Panc1 (cell line): ENCODE data around the gene SLC4A4. TPM values are rescaled to one million over a fixed set of nuclear protein-coding genes. Genes with fewer than 3 reads are reported as not detected.

Experiments
- ATAC-seq: fragments of 200-7000 bp; cut with Tn5 transposase; 2 replicates; pipeline ENCODE4 v1.9.1; 2020; ENCODE audit warnings: mild to moderate bottlenecking, moderate library complexity
- BruUV-seq: library from RNA; stranded (reverse); fragments of 400-500 nt; replicated peaks from 2 replicates; lab custom pipeline; 2021; lab: Mats Ljungman, UMichigan
- CTCF ChIA-PET: fragments of 300-600 bp; sonication (Branson Sonifier 250); formaldehyde crosslinking; loops from one replicate; lab custom pipeline; 2022; ENCODE audit warnings: antibody characterized with exemption; lab: Charles Lee
- POLR2A ChIA-PET: fragments of 300-600 bp; sonication (Branson Sonifier 250); formaldehyde crosslinking; loops from one replicate; lab custom pipeline; 2022; ENCODE audit warnings: antibody characterized with exemption; lab: Charles Lee
- DNase-seq: peaks from one replicate; pipeline ENCODE4 v3.0.0-alpha.2; 2010; ENCODE audit warnings: low read depth, low spot score
- H3K27ac ChIP-seq: 2 replicates; pipeline ENCODE4 v1.5.1; 2011; ENCODE audit warnings: mild to moderate bottlenecking, low read length, inconsistent platforms
- H3K27me3 ChIP-seq: fragments of 200-500 bp; sonication (Bioruptor generic); 2 replicates; pipeline ENCODE4 v1.6.0; 2014; ENCODE audit warnings: low read length, inconsistent platforms; ENCODE audit not compliant: control insufficient read depth, insufficient read depth
- H3K36me3 ChIP-seq: fragments of 200-500 bp; sonication (Bioruptor generic); 2 replicates; pipeline ENCODE4 v1.5.1; 2014; ENCODE audit warnings: inconsistent platforms, mild to moderate bottlenecking, low read length, moderate library complexity; ENCODE audit not compliant: control insufficient read depth, insufficient read depth
- H3K4me1 ChIP-seq: 2 replicates; pipeline ENCODE4 v1.5.1; 2011; ENCODE audit warnings: inconsistent platforms, mild to moderate bottlenecking, low read length, moderate library complexity; ENCODE audit not compliant: control insufficient read depth, insufficient read depth
- H3K4me3 ChIP-seq, 2 experiments: 2 replicates each; pipeline ENCODE4 v1.5.1; 2011 to 2012; ENCODE audit warnings: low read depth in 2 of 2, low read length in 2 of 2, mild to moderate bottlenecking in 2 of 2, inconsistent platforms in 1 of 2, moderate library complexity in 1 of 2
- H3K9me3 ChIP-seq: fragments of 200-500 bp; sonication (Bioruptor generic); 2 replicates; pipeline ENCODE4 v1.5.1; 2014; ENCODE audit warnings: low read depth, mild to moderate bottlenecking, inconsistent platforms, low read length, moderate library complexity; ENCODE audit not compliant: control insufficient read depth, insufficient read depth
- CTCF ChIP-seq: fragments of 450-650 bp; IDR thresholded peaks from 2 replicates; pipeline ENCODE4 v1.5.1; 2017; ENCODE audit warnings: mild to moderate bottlenecking
- POLR2AphosphoS5 ChIP-seq: IDR thresholded peaks from 2 replicates; pipeline ENCODE4 v1.6.1; 2012; ENCODE audit warnings: mild to moderate bottlenecking, low read depth, low read length, moderate library complexity
- REST ChIP-seq, 2 experiments: IDR thresholded peaks; 2 replicates each; pipeline ENCODE4 v1.6.1; 2011 to 2012; ENCODE audit warnings: low read depth in 2 of 2, control low read depth in 1 of 2, low read length in 1 of 2, mild to moderate bottlenecking in 1 of 2, moderate library complexity in 1 of 2; ENCODE audit not compliant: insufficient read depth in 1 of 2
- SIN3A ChIP-seq: IDR thresholded peaks from 2 replicates; pipeline ENCODE4 v1.6.1; 2012; ENCODE audit warnings: low read depth, mild to moderate bottlenecking, low read length, moderate library complexity, borderline replicate concordance; ENCODE audit not compliant: insufficient read depth
- TCF7L2 ChIP-seq: IDR thresholded peaks from 2 replicates; pipeline ENCODE4 v1.6.1; 2011; ENCODE audit warnings: mild to moderate bottlenecking, low read depth, low read length, inconsistent platforms
- in situ Hi-C: cut with HindIII; loops from 2 replicates; pipeline ENCODE4 v1.10.0; 2016; ENCODE audit warnings: low sequenced_read_pairs, low pct_unique_long_range_greater_than_20kb
- intact Hi-C: fragments of 100-400 bp; cut with micrococcal nuclease; formaldehyde crosslinking; loops from one replicate; pipeline ENCODE4 v1.10.0; 2022; ENCODE audit not compliant: unreplicated experiment
- total RNA-seq: library from RNA; stranded (reverse); gene quantifications from one replicate; pipeline ENCODE4 v1.2.1, GENCODE V29; 2021; ENCODE audit not compliant: unreplicated experiment

SLC4A4 gene
- total RNA-seq, 1 experiment from 2014 or later = 0.26 TPM

GRCh38 chr4:71586087-71586763 lies 247.4 kb downstream of the SLC4A4 start:
- ATAC-seq = no peak
- Histone ChIP-seq H3K27ac (no peak overlapping the region), H3K4me3 (no peak overlapping the region), H3K27me3 (no peaks in the 10 kb centered on the region), H3K36me3 (no peaks in the 10 kb centered on the region), H3K9me3 (no peaks in the 10 kb centered on the region), H3K4me1 (no peaks in the 10 kb centered on the region)
- no peak for DNase-seq
- CTCF ChIA-PET = no interaction called here
- POLR2A ChIA-PET = no interaction called here
- no TSS peak for BruUV-seq
- TF ChIP-seq CTCF = no peak
- TF ChIP-seq REST (IDR thresholded peaks at IDR 0.05; ENCODE audit: insufficient read depth in 1 of 2, low read depth in 2 of 2, low read length in 1 of 2) = no peak
- no peak for TF ChIP-seq SIN3A
- no peak for TF ChIP-seq POLR2AphosphoS5
- no peak for TF ChIP-seq TCF7L2
- intact Hi-C loops (no loop called here), in situ Hi-C loops (no loop called here)

- Histone ChIP-seq H3K36me3 (no peaks in the 10 kb centered on the region), H3K4me1 (no peaks in the 10 kb centered on the region), H3K9me3 (no peaks in the 10 kb centered on the region), H3K27ac (no peak overlapping the region), H3K27me3 (no peaks in the 10 kb centered on the region), H3K4me3 (no peak overlapping the region)
- DNase-seq (no peak), ATAC-seq (no peak)
- in situ Hi-C loops (no loop called here), intact Hi-C loops (no loop called here)
- TF ChIP-seq REST (IDR thresholded peaks at IDR 0.05; ENCODE audit: insufficient read depth in 1 of 2, low read depth in 2 of 2, low read length in 1 of 2) (no peak), SIN3A (no peak), CTCF (no peak), TCF7L2 (no peak), POLR2AphosphoS5 (no peak)
- ChIA-PET CTCF (no interaction called here), POLR2A (no interaction called here)
- no TSS peak for BruUV-seq
These were observed 249.2 kb downstream of the SLC4A4 start for GRCh38 chr4:71587995-71588394.
